HCT116 (cell line): ENCODE measurements around the gene TRMT2A.

Source experiments
- CTCF ChIP-seq, 3 experiments: fragments of 200-600 bp in 1 of 3; sonication (generic) in 1 of 3; IDR thresholded peaks in 2 of 3; conservative IDR thresholded peaks in 1 of 3; 2 replicates each; pipeline ENCODE4 v1.5.1; 2012 to 2017; ENCODE audit warnings: low read depth in 2 of 3, low read length in 2 of 3, antibody characterized with exemption in 1 of 3, borderline replicate concordance in 1 of 3, control low read depth in 1 of 3, mild to moderate bottlenecking in 1 of 3, mixed read lengths in 1 of 3, mixed run types in 1 of 3, moderate library complexity in 1 of 3; ENCODE audit not compliant: insufficient read depth in 1 of 3
- EGR1 ChIP-seq: IDR thresholded peaks from 2 replicates; pipeline ENCODE4 v1.6.1; 2012; ENCODE audit warnings: low read depth
- EZH2 ChIP-seq: fragments of 200-600 bp; sonication (generic); IDR thresholded peaks from 2 replicates; pipeline ENCODE4 v1.6.1; 2017; ENCODE audit warnings: antibody characterized with exemption, mixed run types
- EZH2phosphoT487 ChIP-seq: fragments of 200-600 bp; IDR thresholded peaks from 2 replicates; pipeline ENCODE4 v1.6.1; 2018; ENCODE audit warnings: antibody characterized with exemption, borderline replicate concordance
- RAD21 ChIP-seq: IDR thresholded peaks from 2 replicates; pipeline ENCODE4 v1.6.1; 2012; ENCODE audit warnings: low read depth, mild to moderate bottlenecking
- SP1 ChIP-seq: IDR thresholded peaks from 2 replicates; pipeline ENCODE4 v1.6.1; 2012; ENCODE audit warnings: low read depth
- YY1 ChIP-seq: IDR thresholded peaks from 2 replicates; pipeline ENCODE4 v1.6.1; 2011; ENCODE audit warnings: low read length, low read depth, moderate library complexity, mild to moderate bottlenecking; ENCODE audit not compliant: insufficient replicate concordance; ENCODE audit errors: extremely low read depth
- TF ChIP-seq, protein P1 (sequence below): IDR thresholded peaks from 2 replicates; pipeline ENCODE4 v1.6.1; 2012; ENCODE audit warnings: low read depth

DNA sequence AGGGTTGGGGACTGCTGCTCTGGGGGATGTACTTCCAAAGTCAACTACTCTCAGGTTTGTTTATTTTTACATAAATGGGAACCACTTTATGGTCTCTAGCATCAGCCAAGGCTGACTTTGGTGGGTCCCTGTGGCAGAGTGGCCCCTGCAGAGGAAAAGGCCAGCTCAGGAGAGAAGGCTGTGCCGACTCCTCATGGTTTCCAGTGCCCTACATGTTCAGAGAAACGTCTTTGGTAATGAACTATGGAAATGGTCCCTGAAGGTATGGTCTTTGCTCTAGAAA is 11.5 kb upstream of the TRMT2A start:
- no peak for TF ChIP-seq EZH2phosphoT487
- no peak for TF ChIP-seq YY1
- TF ChIP-seq CTCF (IDR thresholded peaks at IDR 0.05 in 2 of 3, conservative IDR thresholded peaks at IDR 0.05 in 1 of 3; ENCODE audit: borderline replicate concordance in 1 of 3, insufficient read depth in 1 of 3, low read depth in 2 of 3, low read length in 2 of 3), result no peak
- TF ChIP-seq SP1, result no peak
- TF ChIP-seq, protein P1, sequence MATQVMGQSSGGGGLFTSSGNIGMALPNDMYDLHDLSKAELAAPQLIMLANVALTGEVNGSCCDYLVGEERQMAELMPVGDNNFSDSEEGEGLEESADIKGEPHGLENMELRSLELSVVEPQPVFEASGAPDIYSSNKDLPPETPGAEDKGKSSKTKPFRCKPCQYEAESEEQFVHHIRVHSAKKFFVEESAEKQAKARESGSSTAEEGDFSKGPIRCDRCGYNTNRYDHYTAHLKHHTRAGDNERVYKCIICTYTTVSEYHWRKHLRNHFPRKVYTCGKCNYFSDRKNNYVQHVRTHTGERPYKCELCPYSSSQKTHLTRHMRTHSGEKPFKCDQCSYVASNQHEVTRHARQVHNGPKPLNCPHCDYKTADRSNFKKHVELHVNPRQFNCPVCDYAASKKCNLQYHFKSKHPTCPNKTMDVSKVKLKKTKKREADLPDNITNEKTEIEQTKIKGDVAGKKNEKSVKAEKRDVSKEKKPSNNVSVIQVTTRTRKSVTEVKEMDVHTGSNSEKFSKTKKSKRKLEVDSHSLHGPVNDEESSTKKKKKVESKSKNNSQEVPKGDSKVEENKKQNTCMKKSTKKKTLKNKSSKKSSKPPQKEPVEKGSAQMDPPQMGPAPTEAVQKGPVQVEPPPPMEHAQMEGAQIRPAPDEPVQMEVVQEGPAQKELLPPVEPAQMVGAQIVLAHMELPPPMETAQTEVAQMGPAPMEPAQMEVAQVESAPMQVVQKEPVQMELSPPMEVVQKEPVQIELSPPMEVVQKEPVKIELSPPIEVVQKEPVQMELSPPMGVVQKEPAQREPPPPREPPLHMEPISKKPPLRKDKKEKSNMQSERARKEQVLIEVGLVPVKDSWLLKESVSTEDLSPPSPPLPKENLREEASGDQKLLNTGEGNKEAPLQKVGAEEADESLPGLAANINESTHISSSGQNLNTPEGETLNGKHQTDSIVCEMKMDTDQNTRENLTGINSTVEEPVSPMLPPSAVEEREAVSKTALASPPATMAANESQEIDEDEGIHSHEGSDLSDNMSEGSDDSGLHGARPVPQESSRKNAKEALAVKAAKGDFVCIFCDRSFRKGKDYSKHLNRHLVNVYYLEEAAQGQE, result no peak
- no peak for TF ChIP-seq RAD21
- no peak for TF ChIP-seq EZH2
- no peak for TF ChIP-seq EGR1
